HG03575 (cell line): ENCODE data around the gene FYTTD1.

ENCODE experiments used
- ATAC-seq: cut with Tn5 transposase; IDR thresholded peaks from one replicate; pipeline ENCODE4 v1.9.1; 2021; ENCODE audit not compliant: unreplicated experiment, insufficient number of reproducible peaks, low FRiP score; ENCODE audit errors: extremely low read depth

Gene FYTTD1

GRCh38 chr3:197820550-197821335, 71.1 kb downstream of the FYTTD1 start:
- no peak for ATAC-seq

- ATAC-seq, result no peak
Observed at GRCh38 chr3:197829397-197830045, 79.8 kb downstream of the FYTTD1 start.

- ATAC-seq, result no peak
Observed at GRCh38 chr3:197830308-197830966, 80.8 kb downstream of the FYTTD1 start.

- ATAC-seq, result no peak
Observed at GRCh38 chr3:197830967-197831313, 81.3 kb downstream of the FYTTD1 start.

GRCh38 chr3:197833930-197834715, 84.4 kb downstream of the FYTTD1 start:
- no peak for ATAC-seq

GRCh38 chr3:197835509-197835908, 85.8 kb downstream of the FYTTD1 start:
- ATAC-seq, result no peak

GRCh38 chr3:197836244-197836643, 86.6 kb downstream of the FYTTD1 start:
- no peak for ATAC-seq
